ENCODE results near the gene KRT15.

Gene KRT15

GRCh38 chr17:41523225-41523593 lies 4.5 kb upstream of the KRT15 start:
- DNase-seq: no peak

- DNase-seq: no peak
Measured at GRCh38 chr17:41522301-41523224, 3.9 kb upstream of the KRT15 start.

- DNase-seq: no peak
Measured at GRCh38 chr17:41521574-41522261, 3.0 kb upstream of the KRT15 start.

GRCh38 chr17:41520821-41521521 lies 2.3 kb upstream of the KRT15 start:
- peak; percentile 47 for DNase-seq

- DNase-seq: no peak
Measured at GRCh38 chr17:41519501-41520224, 973 bp upstream of the KRT15 start.

GRCh38 chr17:41518031-41518430 lies 659 bp downstream of the KRT15 start:
- DNase-seq: no peak

GRCh38 chr17:41516830-41517283 lies 1.8 kb downstream of the KRT15 start:
- no peak for DNase-seq

GRCh38 chr17:41516147-41516829 lies 2.4 kb downstream of the KRT15 start:
- DNase-seq: no peak

- DNase-seq: no peak
Measured at GRCh38 chr17:41513168-41513547, 5.5 kb downstream of the KRT15 start.

- DNase-seq: no peak
Measured at GRCh38 chr17:41512546-41513167, 6.0 kb downstream of the KRT15 start.

- no peak for DNase-seq
Measured at GRCh38 chr17:41511716-41512115, 7.0 kb downstream of the KRT15 start.

GRCh38 chr17:41511116-41511515 lies 7.6 kb downstream of the KRT15 start:
- no peak for DNase-seq

GRCh38 chr17:41510251-41511065 lies 8.2 kb downstream of the KRT15 start:
- DNase-seq: no peak

- DNase-seq: no peak
Measured at GRCh38 chr17:41507315-41507880, 11.3 kb downstream of the KRT15 start.

- DNase-seq: no peak
Measured at GRCh38 chr17:41505809-41506767, 12.6 kb downstream of the KRT15 start.

GRCh38 chr17:41505007-41505808 lies 13.5 kb downstream of the KRT15 start, which contains the start of gene KRT13:
Gene KRT13 (minus strand): TSS chr17:41505612. CDS start chr17:41505550, 62 bp downstream.
- no peak for DNase-seq

GRCh38 chr17:41504246-41504977 lies 14.3 kb downstream of the KRT15 start:
- DNase-seq: no peak
